22Rv1 (cell line): Measurements from ENCODE around the gene ROGDI.

Experiments
- CTCF ChIP-seq: fragments of 450-650 bp; IDR thresholded peaks from 2 replicates; pipeline ENCODE4 v1.5.1; 2017; ENCODE audit warnings: mild to moderate bottlenecking
- ZFX ChIP-seq: fragments of 450-650 bp; IDR thresholded peaks from 2 replicates; pipeline ENCODE4 v1.6.1; 2017; ENCODE audit warnings: antibody characterized with exemption, borderline replicate concordance

DNA sequence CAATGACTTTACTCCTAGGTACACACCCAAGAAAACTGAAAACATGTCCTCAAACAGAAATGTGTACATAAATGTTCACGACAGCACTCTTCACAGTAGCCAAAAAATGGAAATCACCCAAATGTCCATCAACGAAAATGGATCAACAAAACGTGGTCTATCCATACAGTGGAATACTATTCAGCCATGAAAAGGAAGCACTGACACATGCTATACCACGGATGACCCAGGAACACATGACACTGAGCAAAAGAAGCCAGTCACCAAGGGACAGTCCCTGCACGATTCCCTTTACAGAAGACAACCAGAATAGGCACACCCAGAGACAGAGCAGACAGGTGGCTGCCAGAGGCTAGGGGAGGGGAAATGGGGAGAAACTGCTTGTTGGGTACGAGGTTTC, 46.7 kb downstream of the ROGDI start:
- TF ChIP-seq CTCF = no peak
- no peak for TF ChIP-seq ZFX
